ENCODE data around the gene MDFI.

- TF ChIP-seq POLR2A (IDR thresholded peaks at IDR 0.05; ENCODE audit: low read depth, low read length) (no peak), POLR2AphosphoS5 (IDR thresholded peaks at IDR 0.05; ENCODE audit: low read depth, low read length) (no peak), TAF1 (IDR thresholded peaks at IDR 0.05; ENCODE audit: borderline replicate concordance, low read depth, low read length) (no peak)
Measured at GRCh38 chr6:41692080-41692675, 53.9 kb downstream of the MDFI start.
